BLaER1 treated with 17β-estradiol and CSF1 and Interleukin-3, amounts not matched to agents 10 nM and 100 nM (cell line): ENCODE measurements around the gene CCDC54.
A peak's percentile ranks its signal among the peaks of the same experiment; 100 is the strongest.

Experiments used
- H3K27ac ChIP-seq, 11 experiments: shearing (Covaris generic); formaldehyde crosslinking; 2 replicates each; pipeline ENCODE4 v1.8.1; 2022
- H3K27me3 ChIP-seq, 11 experiments: shearing (Covaris generic); formaldehyde crosslinking; 2 replicates each; pipeline ENCODE4 v1.8.1; 2022
- H3K36me3 ChIP-seq, 11 experiments: shearing (Covaris generic); formaldehyde crosslinking; 2 replicates each; pipeline ENCODE4 v1.8.1; 2022
- H3K4me1 ChIP-seq, 10 experiments: shearing (Covaris generic); formaldehyde crosslinking; 2 replicates each; pipeline ENCODE4 v1.8.1; 2022
- H3K4me2 ChIP-seq, 11 experiments: shearing (Covaris generic); formaldehyde crosslinking; 2 replicates each; pipeline ENCODE4 v1.8.1; 2022
- H3K4me3 ChIP-seq, 10 experiments: shearing (Covaris generic); formaldehyde crosslinking; 2 replicates each; pipeline ENCODE4 v1.8.1; 2022
- H3K9ac ChIP-seq, 11 experiments: shearing (Covaris generic); formaldehyde crosslinking; 2 replicates each; pipeline ENCODE4 v1.8.1; 2022
- H3K9me3 ChIP-seq, 11 experiments: shearing (Covaris generic); formaldehyde crosslinking; replicated peaks in 1 of 11; 2 replicates each; pipeline ENCODE4 v1.8.1; 2022
- H4K20me1 ChIP-seq, 11 experiments: shearing (Covaris generic); formaldehyde crosslinking; 2 replicates each; pipeline ENCODE4 v1.8.1; 2022
- Cebpa-rat ChIP-seq, 11 experiments: shearing (Covaris generic); IDR thresholded peaks; 2 replicates each; pipeline ENCODE4 v1.8.1; 2022

CCDC54 gene

GRCh38 chr3:107404727-107405469 is 27.7 kb downstream of the CCDC54 start:
- H3K9ac ChIP-seq: no peak overlapping the region
- H3K9me3 ChIP-seq: peaks cover 17 to 21% (median 19%) of the 10 kb centered on the region in 11 experiments
- no peaks in the 10 kb centered on the region for H3K27me3 ChIP-seq
- H3K27ac ChIP-seq: no peak overlapping the region
- no peaks in the 10 kb centered on the region for H3K36me3 ChIP-seq
- H3K4me2 ChIP-seq: no peak overlapping the region
- no peaks in the 10 kb centered on the region for H4K20me1 ChIP-seq
- H3K4me3 ChIP-seq: no peak overlapping the region
- no peak for TF ChIP-seq Cebpa-rat (IDR thresholded peaks at IDR 0.05)
- peaks cover 0 to 6% (median 0%) of the 10 kb centered on the region in 10 experiments; a peak in 3 of 20 replicates for H3K4me1 ChIP-seq

- H3K9me3 ChIP-seq: peaks cover 19 to 23% (median 21%) of the 10 kb centered on the region in 11 experiments
- H4K20me1 ChIP-seq: no peaks in the 10 kb centered on the region
- no peak overlapping the region for H3K4me2 ChIP-seq
- no peak overlapping the region for H3K27ac ChIP-seq
- no peak overlapping the region for H3K4me3 ChIP-seq
- H3K4me1 ChIP-seq: peaks cover 0 to 10% (median 0%) of the 10 kb centered on the region in 10 experiments; a peak in 3 of 20 replicates
- H3K27me3 ChIP-seq: no peaks in the 10 kb centered on the region
- H3K9ac ChIP-seq: no peak overlapping the region
- TF ChIP-seq Cebpa-rat (IDR thresholded peaks at IDR 0.05): no peak
- H3K36me3 ChIP-seq: no peaks in the 10 kb centered on the region
Observed at GRCh38 chr3:107407355-107407754, 30.1 kb downstream of the CCDC54 start.

GRCh38 chr3:107408513-107408912 is 31.3 kb downstream of the CCDC54 start:
- no peaks in the 10 kb centered on the region for H3K36me3 ChIP-seq
- H3K9me3 ChIP-seq: peaks cover 19 to 25% (median 22%) of the 10 kb centered on the region in 11 experiments
- no peaks in the 10 kb centered on the region for H3K27me3 ChIP-seq
- H3K4me2 ChIP-seq: no peak overlapping the region
- H3K9ac ChIP-seq: no peak overlapping the region
- no peak for TF ChIP-seq Cebpa-rat (IDR thresholded peaks at IDR 0.05)
- no peak overlapping the region for H3K4me3 ChIP-seq
- no peak overlapping the region for H3K27ac ChIP-seq
- H3K4me1 ChIP-seq: 0 out of 20 replicates have a peak, but pooled peaks cover 0 to 4% (median 0%) of the 10 kb centered on the region in 10 experiments
- no peaks in the 10 kb centered on the region for H4K20me1 ChIP-seq

DNA sequence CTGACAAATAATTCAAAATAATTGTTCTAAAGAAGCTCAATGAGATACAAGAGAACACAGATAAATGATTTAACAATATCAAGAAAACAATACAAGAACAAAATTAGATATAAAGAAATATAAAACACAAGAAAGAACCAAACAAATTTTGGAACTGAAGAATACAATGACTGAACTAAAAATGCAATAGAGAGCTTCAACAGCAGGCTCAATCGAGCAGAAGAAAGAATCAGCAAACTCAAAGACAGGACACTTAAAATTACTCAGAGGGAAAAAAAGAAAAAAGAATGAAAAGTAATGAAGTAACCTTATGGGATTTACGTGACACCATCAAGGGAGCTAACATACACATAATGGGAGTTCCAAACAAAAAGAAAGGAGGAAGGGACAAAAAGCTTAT is 32.1 kb downstream of the CCDC54 start:
- Histone ChIP-seq H3K9me3 (peaks cover 19 to 27% (median 22%) of the 10 kb centered on the region in 11 experiments), H3K27me3 (no peaks in the 10 kb centered on the region)
- no peak for TF ChIP-seq Cebpa-rat (IDR thresholded peaks at IDR 0.05)

DNA sequence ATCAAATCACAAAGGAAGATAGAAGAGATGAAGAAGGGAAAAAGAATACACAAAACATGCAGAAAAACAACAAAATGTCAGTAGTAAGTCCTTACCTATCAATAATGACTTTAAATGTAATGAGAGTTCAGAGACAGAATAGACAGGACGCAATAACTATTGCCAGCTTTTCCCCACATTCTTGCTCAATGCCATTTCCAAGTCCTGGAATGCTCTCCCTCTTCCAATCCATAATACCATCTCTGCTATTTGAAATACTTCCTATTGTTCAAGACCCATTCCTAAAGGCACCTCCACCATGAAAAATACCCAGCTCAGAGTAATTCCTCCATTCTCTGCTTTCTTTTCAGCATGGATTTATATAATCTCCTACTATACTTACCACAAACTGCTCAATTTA is 33.4 kb downstream of the CCDC54 start:
- Histone ChIP-seq H3K4me2 (no peak overlapping the region), H3K9me3 (peaks cover 19 to 27% (median 22%) of the 10 kb centered on the region in 11 experiments), H3K4me1 (0 out of 20 replicates have a peak, but pooled peaks cover 0 to 4% (median 0%) of the 10 kb centered on the region in 10 experiments), H3K4me3 (no peak overlapping the region), H3K36me3 (no peaks in the 10 kb centered on the region), H3K27ac (no peak overlapping the region), H3K27me3 (no peaks in the 10 kb centered on the region), H3K9ac (no peak overlapping the region), H4K20me1 (no peaks in the 10 kb centered on the region)
- no peak for TF ChIP-seq Cebpa-rat (IDR thresholded peaks at IDR 0.05)

More for the DNA sequence above, 32.1 kb downstream of the CCDC54 start:
- H3K9ac ChIP-seq: no peak overlapping the region
- no peaks in the 10 kb centered on the region for H4K20me1 ChIP-seq
- no peak overlapping the region for H3K4me2 ChIP-seq
- H3K27ac ChIP-seq: no peak overlapping the region
- H3K4me3 ChIP-seq: no peak overlapping the region
- H3K4me1 ChIP-seq: 0 out of 20 replicates have a peak, but pooled peaks cover 0 to 4% (median 0%) of the 10 kb centered on the region in 10 experiments
- H3K36me3 ChIP-seq: no peaks in the 10 kb centered on the region

GRCh38 chr3:107411056-107411455 is 33.8 kb downstream of the CCDC54 start:
- TF ChIP-seq Cebpa-rat (IDR thresholded peaks at IDR 0.05): no peak
- Histone ChIP-seq H3K4me2 (no peak overlapping the region), H3K4me1 (0 out of 20 replicates have a peak, but pooled peaks cover 0 to 4% (median 0%) of the 10 kb centered on the region in 10 experiments), H4K20me1 (no peaks in the 10 kb centered on the region), H3K36me3 (no peaks in the 10 kb centered on the region), H3K9ac (no peak overlapping the region), H3K4me3 (no peak overlapping the region), H3K27ac (no peak overlapping the region), H3K9me3 (peaks cover 19 to 27% (median 22%) of the 10 kb centered on the region in 11 experiments), H3K27me3 (no peaks in the 10 kb centered on the region)

DNA sequence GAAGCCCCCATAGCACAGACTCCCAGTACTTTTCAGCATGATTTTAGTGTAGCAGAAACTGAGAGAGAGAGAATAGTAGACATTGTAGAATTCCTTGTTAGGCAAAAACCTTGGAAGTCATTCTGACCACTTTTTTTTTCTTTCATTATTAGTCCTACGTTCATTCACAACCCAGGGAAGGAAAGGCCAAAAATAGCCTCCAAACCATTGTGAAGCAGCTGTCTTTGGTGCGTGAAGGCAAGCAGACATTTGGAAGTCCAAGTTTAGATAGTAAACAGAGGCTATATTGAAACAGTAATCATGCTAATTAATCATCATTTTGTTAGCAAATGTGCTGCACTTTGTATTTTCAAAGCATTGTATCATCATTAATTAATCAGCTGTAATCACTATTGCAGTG is 34.5 kb downstream of the CCDC54 start:
- H3K36me3 ChIP-seq: no peaks in the 10 kb centered on the region
- no peak overlapping the region for H3K4me3 ChIP-seq
- no peak for TF ChIP-seq Cebpa-rat (IDR thresholded peaks at IDR 0.05)
- H3K27me3 ChIP-seq: no peaks in the 10 kb centered on the region
- no peak overlapping the region for H3K9ac ChIP-seq
- H3K4me2 ChIP-seq: peak overlapping the region in 1 of 11 experiments; percentile 4; a peak in 2 of 22 replicates
- no peak overlapping the region for H3K27ac ChIP-seq
- H3K4me1 ChIP-seq: 0 out of 20 replicates have a peak, but pooled peaks cover 0 to 4% (median 0%) of the 10 kb centered on the region in 10 experiments
- H3K9me3 ChIP-seq: peaks cover 19 to 27% (median 22%) of the 10 kb centered on the region in 11 experiments
- no peaks in the 10 kb centered on the region for H4K20me1 ChIP-seq

GRCh38 chr3:107412376-107412775 is 35.1 kb downstream of the CCDC54 start:
- TF ChIP-seq Cebpa-rat (IDR thresholded peaks at IDR 0.05): no peak
- Histone ChIP-seq H3K4me3 (no peak overlapping the region), H3K4me1 (0 out of 20 replicates have a peak, but pooled peaks cover 0 to 4% (median 0%) of the 10 kb centered on the region in 10 experiments), H3K36me3 (no peaks in the 10 kb centered on the region), H3K4me2 (no peak overlapping the region), H3K27ac (no peak overlapping the region), H3K27me3 (no peaks in the 10 kb centered on the region), H4K20me1 (no peaks in the 10 kb centered on the region), H3K9me3 (peaks cover 19 to 27% (median 22%) of the 10 kb centered on the region in 11 experiments), H3K9ac (no peak overlapping the region)

DNA sequence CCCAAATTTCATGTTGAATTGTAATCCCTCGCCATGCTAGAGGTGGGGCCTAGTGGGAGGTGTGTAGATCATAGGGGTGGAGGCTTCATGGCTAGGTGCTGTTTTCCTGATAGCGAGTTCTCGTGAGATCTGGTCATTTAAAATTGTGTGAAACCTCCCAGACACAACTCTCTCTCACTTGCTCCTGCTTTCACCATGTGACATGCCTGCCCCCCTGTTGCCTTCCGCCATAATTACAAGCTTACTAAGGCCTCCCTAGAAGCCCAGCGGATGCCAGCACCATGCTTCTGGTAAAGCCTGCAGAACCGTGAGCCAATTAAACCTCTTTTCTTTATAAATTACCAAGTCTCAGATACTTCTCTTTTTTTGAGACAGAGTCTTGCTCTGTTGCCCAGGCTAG is 36.0 kb downstream of the CCDC54 start:
- Histone ChIP-seq H4K20me1 (no peaks in the 10 kb centered on the region), H3K9ac (no peak overlapping the region), H3K4me3 (no peak overlapping the region), H3K4me2 (no peak overlapping the region), H3K27me3 (no peaks in the 10 kb centered on the region), H3K9me3 (peaks cover 18 to 24% (median 19%) of the 10 kb centered on the region in 11 experiments), H3K36me3 (no peaks in the 10 kb centered on the region), H3K4me1 (0 out of 20 replicates have a peak, but pooled peaks cover 0 to 4% (median 0%) of the 10 kb centered on the region in 10 experiments), H3K27ac (no peak overlapping the region)
- TF ChIP-seq Cebpa-rat (IDR thresholded peaks at IDR 0.05): no peak
